Activated CD8-positive, alpha-beta memory T cell treated with anti-CD3 and anti-CD28 coated beads for 36 hours (primary cell): ENCODE data around the gene SH3PXD2B. TPM values are rescaled to one million over a fixed set of nuclear protein-coding genes. Genes with fewer than 3 reads are reported as not detected.

Experiments used
- CTCF ChIA-PET: fragments of 350-600 bp; sonication (Branson Sonifier 250); formaldehyde crosslinking; loops from one replicate; lab custom pipeline; 2021; ENCODE audit warnings: antibody characterized with exemption; lab: Charles Lee
- POLR2A ChIA-PET: fragments of 350-600 bp; sonication (Branson Sonifier 250); formaldehyde crosslinking; loops from one replicate; lab custom pipeline; 2021; ENCODE audit warnings: antibody characterized with exemption; lab: Charles Lee
- total RNA-seq, 2 experiments: library from RNA; stranded (reverse); gene quantifications; one replicate each; pipeline ENCODE4 v1.2.3, GENCODE V29; 2021

SH3PXD2B gene
- total RNA-seq: under 1 TPM; 0.17 to 0.25 TPM

DNA sequence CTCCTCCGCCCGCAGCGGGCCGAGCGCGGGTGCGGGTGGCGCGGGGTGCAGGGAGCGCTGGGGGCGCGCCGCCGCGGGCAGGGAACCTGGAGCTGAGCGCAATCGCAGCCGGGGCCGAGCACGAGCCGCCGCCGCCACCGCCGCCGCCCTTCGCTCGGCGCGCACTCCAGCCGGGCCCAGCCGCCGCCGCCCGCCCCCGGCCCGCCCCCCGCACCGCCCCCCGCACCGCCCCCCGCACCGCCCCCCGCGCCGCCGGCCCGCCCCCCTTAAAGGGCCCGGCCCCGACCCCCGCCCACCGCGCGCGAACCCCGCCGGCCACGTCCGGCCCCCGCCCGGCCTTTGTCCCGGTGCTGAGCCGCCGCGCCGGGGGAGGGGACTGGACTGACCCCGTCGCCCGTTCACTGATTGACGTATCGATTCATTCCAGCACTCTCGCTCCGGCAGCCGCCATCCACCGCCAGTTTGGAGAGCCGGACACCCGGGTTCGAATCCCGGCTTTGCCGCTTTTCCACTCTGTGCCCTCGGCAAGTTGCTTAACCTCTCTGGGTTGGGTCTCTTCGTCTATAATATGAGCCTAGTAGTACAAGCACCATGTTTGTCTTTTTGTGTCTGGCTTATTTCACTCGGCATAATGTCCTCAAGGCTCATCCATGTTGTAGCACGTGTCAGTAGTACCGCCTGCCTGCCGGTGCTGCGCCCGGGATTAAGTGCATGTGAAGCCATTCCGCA, at the start of gene SH3PXD2B:
SH3PXD2B (minus strand) TSS at position 168 of the 729 bp plus-strand sequence. CDS start 173 bp downstream, outside the sequence.
- POLR2A ChIA-PET: no interaction called here
- CTCF ChIA-PET: no interaction called here

DNA sequence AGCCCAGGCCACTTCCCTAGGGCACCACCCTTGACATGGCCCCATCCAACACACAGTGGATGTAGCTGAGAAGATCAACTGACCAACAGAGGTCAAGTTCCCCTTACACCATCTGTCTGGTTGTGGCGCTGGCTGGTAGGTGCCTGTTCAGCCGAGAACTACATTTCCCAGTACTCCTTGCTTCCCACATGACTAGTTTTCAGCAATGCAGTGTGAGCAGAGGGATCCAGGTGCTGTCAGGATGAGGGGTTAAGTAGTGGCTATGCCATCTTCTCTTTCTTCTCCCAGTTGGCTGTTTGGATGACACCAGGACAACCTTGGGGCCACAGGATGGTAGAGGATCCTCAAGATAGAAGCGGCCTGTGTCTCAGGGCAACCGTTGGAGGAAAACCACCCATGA, 48.6 kb upstream of the SH3PXD2B start:
- ChIA-PET CTCF (no interaction called here), POLR2A (no interaction called here)

DNA sequence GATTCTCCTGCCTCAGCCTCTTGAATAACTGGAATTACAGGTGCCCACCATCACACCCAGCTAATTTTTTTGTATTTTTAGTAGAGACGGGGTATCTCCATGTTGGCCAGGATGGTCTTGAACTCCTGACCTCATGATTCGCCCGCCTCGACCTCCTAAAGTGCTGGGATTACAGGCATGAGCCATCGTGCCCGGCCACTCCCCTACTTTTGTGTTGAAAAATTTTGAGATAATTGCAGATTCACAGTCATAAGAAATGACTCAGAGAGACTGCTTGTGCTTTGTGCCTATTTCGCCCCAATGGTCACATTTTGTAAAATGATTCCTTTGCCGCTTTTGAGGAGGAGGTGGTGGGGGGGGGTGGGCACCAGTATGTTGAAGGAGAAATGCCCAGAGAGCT, 48.1 kb upstream of the SH3PXD2B start:
- POLR2A ChIA-PET: no interaction called here

DNA sequence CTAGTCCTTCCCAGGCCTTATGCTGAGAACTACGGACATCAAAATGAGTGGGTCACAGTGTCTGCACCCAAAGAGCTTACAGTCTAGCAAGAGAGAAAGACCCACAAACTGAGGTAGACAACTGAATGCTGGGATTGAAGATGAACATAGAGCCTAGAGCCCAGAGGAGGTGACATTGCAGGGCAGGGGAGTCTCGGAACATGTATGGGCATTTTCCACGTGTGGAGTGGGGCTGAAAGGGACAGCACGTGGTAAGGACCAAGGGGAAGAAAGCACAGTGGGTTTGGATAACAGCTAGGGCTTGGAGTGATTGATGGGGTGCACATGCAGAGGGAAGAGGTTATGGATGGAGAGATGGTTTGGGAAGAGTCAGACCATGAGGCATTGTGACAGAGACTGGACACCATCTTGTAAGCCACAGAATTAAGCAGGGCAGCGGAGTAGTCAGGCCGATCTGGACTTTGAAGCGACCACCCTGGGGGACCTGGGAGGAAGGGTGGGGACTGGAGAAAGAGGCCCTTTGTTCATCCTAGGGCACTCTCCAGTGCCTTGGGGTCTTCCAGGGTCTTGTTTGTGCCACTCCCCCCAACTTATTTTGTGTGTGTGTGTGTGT, 47.5 kb upstream of the SH3PXD2B start:
- ChIA-PET CTCF (no interaction called here), POLR2A (no interaction called here)

More for the DNA sequence above, 48.1 kb upstream of the SH3PXD2B start:
- CTCF ChIA-PET: no interaction called here

DNA sequence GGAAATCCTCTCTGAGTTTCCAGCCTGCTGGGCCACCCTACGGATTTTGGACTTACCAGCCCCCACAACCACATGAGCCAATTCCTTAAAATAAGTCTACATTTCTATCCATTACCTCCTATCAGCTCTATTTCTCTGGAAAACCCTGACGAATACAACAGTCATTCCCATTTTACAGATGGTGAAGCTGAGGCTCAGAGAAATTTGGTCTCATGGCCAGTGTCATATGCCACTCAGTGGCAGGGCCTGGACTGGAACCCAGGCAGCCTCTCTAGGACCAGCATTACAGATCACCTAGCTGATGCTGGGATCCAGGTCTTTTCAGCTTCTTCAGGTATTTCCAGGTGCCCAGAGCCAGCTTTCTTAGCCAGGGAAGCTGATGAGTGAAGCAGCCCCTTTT, 45.0 kb upstream of the SH3PXD2B start:
- ChIA-PET CTCF (no interaction called here), POLR2A (no interaction called here)

DNA sequence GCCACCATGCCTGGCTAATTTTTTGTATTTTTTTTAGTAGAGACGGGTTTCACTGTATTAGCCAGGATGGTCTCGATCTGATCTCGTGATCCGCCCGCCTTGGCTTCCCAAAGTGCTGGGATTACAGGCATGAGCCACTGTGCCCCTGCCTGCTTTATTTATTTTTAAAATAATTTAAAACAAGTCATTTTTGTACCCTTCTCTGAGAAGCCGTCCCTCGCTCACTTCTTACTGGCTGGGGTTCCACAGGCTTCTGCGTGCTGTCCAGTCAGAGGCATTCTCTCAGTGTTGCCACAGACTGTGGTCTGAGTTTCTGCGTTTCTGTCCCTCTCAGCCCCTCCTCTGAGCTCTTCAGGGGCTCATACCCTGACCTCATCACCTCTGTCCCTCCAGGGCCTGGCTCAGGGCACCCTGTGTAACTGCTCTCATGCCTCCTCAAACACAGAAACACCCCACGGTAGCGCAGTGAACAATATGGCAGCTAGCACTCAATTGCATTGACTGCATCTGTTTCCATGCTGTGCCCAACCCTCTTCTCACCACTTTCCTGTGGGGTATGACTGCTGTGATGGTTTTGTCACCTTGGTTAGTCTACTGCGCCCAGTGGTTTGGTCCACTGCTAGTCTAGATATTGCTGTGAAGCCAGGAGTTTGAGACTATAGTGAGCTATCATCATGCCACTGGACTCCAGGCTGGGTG, 44.3 kb upstream of the SH3PXD2B start:
- CTCF ChIA-PET: no interaction called here
- POLR2A ChIA-PET: no interaction called here

DNA sequence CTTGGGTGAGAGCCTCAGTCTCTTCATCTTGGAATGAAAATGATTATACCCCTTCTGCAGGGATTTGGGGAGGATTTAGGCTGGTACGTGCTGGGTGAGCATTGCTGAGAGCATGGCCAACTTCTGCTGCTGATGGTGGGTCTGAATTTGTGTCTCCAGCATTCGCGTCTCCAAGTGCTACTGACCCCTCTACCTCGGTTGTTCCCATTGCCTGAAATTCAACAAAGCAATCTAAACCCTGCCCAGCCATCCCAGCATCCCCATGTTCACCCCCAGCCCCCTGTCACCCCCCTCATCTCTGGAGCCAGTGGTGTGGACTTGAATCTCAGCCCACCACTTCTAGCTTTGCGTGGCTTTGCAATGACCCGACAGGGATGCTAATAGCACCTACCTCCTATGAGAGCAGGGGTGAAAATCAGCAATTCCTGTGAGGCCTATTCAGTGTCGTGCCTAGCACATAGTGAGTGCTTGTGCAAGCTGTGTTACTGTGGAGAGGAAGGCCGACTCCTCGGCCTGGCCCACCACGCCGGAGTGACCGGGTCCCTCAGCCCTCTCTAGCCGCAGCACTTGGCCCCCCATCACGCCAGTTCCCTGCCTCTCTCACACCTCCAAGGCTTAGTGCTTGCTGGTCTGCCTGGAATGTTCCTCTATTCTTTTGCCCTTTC, 43.4 kb upstream of the SH3PXD2B start:
- CTCF ChIA-PET: no interaction called here
- POLR2A ChIA-PET: no interaction called here

DNA sequence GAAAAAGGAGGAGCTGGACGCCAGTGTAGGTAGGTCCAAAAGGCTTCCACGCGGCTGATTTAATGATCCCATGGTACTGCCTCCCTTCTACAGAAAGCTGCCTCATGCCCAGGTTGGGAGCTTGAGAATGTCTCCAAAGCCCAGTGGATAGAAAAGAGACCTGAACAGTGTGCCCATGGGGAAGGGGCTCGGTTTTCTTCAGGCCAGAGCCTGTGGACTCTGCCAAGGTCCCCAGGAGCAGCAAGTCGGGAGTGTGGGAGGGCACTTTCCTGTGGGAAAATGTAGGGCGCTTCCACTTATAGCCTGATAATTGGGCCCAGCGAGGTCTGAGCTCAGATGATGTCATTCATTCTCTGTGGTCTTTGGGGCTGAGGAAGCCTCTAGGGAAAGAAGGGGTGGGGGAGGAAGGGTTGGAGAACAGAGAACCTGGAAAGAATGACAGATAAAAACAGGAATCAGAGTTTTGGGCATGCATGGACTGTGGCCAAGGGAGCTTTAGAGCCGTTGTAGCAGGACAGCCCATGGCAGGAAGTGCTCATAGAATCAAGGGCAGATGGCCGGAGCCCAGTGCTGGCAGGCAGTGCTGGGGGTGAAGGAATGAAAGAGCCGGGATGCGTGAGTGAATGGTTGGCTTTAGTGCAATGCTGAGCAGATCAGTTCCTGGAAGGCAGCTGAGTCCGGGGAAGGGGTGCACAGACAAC, 42.5 kb upstream of the SH3PXD2B start:
- ChIA-PET POLR2A (interaction anchor here (0.6 kb wide), 1 partner anchor 17 kb away, joined by 17 read pairs; no protein-coding TSS in a partner anchor), CTCF (no interaction called here)

DNA sequence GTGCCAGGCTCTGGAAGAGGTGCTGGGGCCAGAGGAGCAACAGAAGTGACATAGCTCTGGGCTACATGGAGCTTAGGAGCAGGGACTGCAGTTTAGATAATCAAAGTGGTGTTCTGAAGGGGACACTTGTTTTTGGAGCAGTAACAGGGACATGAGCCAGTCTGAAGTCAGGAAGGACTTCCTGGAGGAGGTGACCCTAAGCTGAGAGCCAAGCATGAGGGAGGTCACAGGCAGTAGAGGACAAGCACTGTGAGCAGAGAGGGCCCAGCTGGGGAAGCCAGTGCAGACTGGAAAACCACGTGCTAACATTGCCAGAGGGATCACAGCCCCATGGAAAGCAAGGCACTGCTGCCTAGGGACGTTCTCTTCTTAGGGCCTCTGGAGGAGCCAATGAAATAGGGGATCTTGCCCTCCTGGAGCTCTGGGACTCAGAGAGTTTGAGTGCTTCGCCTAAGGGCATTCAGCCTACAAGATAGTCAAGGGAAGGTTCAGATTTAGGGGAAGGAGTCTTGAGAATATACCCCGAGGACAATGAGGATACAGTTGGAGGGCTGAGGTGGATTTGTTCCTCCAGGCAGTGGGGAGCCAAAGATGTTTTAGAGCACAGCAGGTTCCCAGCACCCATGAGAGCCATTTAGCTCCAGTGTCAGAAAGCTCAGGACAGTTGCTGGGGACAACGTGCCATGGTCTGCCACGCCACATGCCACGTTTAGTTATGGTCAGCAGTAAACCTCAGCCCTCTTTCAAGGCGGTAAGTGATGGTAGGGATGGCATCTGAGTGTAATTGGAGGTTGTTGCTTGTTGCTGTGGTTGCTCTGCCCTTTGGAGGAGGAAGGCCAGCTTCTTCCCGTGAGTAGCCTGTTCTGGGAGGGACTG, 40.5 kb upstream of the SH3PXD2B start:
- POLR2A ChIA-PET: no interaction called here
- CTCF ChIA-PET: no interaction called here

DNA sequence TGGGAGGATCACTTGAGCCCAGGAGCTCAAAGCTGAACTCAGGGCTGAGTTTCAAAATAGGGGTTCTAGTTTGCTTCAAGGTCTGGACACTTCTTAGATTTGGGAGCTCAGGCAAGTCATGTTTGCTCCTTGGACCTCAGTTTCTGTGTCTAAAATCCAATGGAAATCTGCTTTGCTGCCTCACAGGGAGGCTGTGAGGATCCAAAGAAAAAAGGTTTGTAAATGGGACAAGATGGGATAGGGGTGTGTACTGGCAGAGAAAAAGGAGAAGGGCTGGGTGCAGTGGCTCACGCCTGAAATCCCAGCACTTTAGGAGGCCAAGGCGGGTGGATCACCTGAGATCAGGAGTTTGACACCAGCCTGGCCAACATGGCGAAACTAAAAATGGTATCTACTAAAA, 39.6 kb upstream of the SH3PXD2B start:
- ChIA-PET POLR2A (no interaction called here), CTCF (no interaction called here)

DNA sequence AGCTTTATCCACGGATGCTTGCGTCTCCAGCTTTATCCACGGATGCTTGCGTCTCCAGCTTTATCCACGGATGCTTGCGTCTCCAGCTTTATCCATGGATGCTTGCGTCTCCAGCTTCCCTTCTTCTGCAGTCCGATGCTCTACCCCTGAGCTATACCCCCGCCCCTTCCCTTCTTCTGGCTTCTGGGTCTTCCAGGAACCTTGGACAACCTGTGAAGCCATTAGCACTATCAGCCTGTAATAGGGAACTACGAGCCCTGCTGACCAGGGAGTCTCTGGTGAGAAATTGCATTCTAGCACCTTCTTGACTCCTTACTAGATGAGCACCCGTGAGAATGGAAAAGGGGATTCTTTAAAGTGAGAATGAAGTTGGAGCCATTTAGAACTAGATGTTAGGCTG, 39.1 kb upstream of the SH3PXD2B start:
- ChIA-PET CTCF (no interaction called here), POLR2A (no interaction called here)

DNA sequence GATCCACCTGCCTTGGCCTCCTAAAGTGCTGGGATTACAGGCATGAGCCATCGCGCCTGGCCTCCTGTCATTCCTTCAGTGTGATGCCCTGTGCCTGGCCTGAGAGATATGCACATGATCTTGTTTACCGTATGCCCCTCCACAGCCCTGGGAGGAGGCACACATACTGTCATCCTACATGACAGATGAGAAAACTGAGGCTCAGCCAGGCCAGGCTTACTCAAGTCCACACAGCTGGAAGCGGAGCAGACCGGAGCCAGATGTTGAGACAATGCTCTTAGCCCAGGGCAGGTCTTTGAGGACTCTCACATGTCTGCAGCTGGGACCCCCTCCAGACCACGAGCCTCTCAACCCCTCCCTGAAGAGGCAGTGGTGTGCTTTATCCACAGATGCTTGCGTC, 38.7 kb upstream of the SH3PXD2B start:
- POLR2A ChIA-PET: no interaction called here
- CTCF ChIA-PET: no interaction called here

DNA sequence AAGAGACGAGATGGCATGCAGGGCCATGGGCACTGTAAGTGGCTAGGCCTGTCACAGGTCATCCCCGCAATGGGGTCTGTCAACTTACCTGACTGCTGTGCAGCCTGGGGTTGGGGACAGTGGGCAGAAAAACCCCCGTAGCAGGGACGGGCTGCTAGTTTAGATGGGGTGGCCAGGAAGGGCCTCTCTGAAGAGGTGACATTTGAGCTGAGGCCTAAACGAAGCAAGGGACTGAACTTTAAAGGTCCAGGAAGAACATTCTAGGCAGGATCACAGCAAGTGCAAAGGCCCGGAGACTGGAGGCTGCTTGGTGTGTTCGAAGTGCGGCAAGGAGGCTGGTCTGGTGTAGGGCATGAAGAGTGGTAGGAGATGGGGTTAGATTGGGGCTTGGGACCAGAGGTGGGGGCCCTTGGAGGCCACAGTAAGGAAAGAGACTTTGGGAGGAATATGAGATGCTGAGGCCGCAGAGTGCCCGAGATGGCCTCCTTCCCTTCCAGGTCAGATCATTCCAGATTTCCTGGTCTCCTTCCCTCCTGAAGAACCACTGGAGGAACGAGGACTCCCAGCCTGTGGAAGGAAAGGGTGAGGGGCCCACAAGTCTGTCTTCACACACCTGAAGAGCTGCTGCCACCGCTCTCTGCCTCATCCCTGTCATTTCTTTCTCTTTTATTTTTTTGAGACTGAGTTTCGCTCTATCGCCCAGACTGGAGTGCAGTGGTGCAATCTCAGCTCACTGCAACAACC, 37.9 kb upstream of the SH3PXD2B start:
- ChIA-PET CTCF (no interaction called here), POLR2A (no interaction called here)

DNA sequence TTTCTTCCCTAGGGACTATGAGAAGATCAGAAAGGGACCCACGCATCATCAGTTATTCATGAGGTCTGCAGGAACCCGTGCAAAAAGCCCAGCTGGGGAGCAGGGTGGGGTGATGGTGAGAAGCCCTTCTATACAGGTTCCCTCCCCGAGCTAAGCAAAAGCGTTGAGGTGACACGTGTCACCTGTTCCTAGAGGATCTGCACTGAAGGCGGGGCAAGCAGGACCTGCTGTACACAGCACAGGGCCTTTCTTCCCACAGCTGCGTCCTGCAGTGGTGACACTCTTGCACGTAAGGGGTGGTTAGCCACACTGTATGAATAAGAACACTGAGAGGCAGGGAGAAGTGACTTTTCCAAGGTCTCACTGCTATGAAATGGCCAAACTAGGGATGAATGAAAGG, 37.2 kb upstream of the SH3PXD2B start:
- ChIA-PET CTCF (no interaction called here), POLR2A (no interaction called here)

DNA sequence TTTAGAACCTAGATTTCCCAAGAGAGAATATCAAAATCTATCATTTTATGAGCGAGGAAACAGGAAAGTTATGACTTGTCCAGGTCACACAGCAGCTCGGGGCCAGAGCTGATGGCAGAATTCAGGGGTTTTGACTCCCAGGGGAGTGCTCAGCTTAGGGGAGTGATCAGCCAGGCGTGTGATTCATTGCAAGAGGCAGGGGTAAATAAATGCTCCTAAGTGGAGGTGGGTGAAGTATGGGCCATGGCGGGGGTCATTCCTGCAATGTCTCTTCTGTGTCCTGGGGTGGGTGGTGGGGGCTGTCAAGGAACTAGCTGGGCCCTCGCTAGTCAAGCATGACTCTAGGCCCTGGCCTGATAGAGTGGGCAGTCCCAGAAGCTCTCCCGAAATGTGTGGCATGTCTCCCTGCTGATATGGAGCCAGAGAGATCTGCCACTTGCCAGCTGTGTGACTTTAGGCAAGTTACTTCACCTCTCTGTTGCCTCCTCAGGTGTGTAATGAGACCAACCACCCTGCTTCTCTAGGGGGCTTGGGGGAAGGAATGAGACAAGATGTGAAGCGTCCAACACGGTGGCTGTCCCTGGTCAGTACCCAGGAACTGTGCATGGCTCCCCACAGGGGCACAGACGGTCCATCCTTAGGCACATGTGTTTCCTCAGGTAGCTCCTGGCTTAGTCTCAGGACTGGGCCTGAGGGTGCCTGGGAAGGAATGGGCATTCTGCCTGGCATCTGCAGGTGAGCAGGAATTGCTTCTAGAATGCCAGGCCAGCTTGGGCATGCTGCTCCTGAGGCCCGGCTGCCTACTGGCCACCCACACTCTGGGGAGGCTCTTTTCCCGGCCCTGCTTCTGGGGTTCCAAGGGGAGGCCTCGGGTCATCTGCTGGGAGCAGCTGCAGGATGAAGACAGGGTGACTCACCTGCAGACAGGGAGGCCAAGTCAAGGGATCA, 36.5 kb upstream of the SH3PXD2B start:
- CTCF ChIA-PET: no interaction called here
- POLR2A ChIA-PET: no interaction called here

DNA sequence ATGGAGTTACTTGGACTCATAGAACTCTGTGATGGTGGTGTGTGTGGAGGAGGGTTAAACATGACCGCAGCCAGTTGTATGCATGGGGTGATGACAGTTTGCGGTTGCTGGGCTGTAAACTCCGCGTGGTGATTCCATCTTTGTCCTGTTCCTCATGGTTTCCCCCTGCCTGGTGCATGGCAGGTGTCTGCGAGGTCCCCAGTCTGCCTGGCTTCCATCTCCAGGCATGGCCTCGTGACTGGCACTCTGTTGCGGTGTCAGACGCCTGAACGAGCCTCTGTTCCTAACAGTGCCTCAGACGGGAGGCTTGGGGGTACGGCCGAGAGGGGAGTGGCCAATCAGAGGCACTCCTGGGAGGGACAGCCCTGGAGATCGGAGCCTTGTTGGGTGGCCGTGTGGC, 33.9 kb upstream of the SH3PXD2B start:
- CTCF ChIA-PET: no interaction called here
- POLR2A ChIA-PET: no interaction called here

DNA sequence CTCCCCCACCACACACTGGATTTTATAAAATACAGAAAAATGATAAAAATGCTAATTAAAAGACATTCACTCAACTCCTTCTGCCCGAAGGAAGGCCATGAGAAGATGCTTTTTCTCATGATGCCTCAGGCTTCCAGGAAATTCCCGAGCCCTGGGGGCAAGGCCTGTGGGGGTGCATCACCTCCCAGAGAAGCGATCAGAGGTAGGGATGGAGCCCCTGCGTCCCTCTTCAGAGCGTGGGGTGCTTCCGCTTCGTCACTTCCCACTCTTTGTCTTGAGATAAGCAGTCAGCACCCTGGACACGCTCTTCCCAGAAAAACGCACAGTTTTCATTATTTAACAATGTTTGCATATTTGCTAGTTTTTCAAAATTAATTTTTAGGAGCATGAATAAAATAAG, 33.3 kb upstream of the SH3PXD2B start:
- CTCF ChIA-PET: no interaction called here
- POLR2A ChIA-PET: no interaction called here
